ENCODE results near the gene ZGRF1.

- TF ChIP-seq, protein P1, sequence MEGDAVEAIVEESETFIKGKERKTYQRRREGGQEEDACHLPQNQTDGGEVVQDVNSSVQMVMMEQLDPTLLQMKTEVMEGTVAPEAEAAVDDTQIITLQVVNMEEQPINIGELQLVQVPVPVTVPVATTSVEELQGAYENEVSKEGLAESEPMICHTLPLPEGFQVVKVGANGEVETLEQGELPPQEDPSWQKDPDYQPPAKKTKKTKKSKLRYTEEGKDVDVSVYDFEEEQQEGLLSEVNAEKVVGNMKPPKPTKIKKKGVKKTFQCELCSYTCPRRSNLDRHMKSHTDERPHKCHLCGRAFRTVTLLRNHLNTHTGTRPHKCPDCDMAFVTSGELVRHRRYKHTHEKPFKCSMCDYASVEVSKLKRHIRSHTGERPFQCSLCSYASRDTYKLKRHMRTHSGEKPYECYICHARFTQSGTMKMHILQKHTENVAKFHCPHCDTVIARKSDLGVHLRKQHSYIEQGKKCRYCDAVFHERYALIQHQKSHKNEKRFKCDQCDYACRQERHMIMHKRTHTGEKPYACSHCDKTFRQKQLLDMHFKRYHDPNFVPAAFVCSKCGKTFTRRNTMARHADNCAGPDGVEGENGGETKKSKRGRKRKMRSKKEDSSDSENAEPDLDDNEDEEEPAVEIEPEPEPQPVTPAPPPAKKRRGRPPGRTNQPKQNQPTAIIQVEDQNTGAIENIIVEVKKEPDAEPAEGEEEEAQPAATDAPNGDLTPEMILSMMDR (IDR thresholded peaks at IDR 0.05), result no peak
- TF ChIP-seq POLR2A (IDR thresholded peaks at IDR 0.05), result no peak
Measured at GRCh38 chr4:112504807-112505206, 131.9 kb downstream of the ZGRF1 start.
